Endodermal cell (in vitro differentiated cells): ENCODE data around the gene AKAP7. TPM values are rescaled to one million over a fixed set of nuclear protein-coding genes. Genes with fewer than 3 reads are reported as not detected.
A peak's percentile ranks its signal among the peaks of the same experiment; 100 is the strongest.

Source experiments
- DNase-seq: peaks from one replicate; pipeline ENCODE4 v3.0.0-alpha.2; 2017
- H3K27ac ChIP-seq: 2 replicates; pipeline ENCODE4 v1.5.1; 2013; ENCODE audit warnings: mild to moderate bottlenecking, low read depth, low read length, moderate library complexity
- H3K27me3 ChIP-seq: 2 replicates; pipeline ENCODE4 v1.6.1; 2013; ENCODE audit warnings: mild to moderate bottlenecking, low read length, moderate library complexity; ENCODE audit not compliant: insufficient read depth, control insufficient read depth, poor library complexity, severe bottlenecking
- H3K36me3 ChIP-seq: 2 replicates; pipeline ENCODE4 v1.7.0; 2013; ENCODE audit warnings: mild to moderate bottlenecking, low read length, moderate library complexity; ENCODE audit not compliant: control insufficient read depth, insufficient read depth
- H3K4me1 ChIP-seq: one replicate; pipeline ENCODE4 v1.7.0; 2013; ENCODE audit warnings: low read length; ENCODE audit not compliant: control insufficient read depth, insufficient read depth
- H3K4me3 ChIP-seq: 2 replicates; pipeline ENCODE4 v1.5.1; 2013; ENCODE audit warnings: mild to moderate bottlenecking, low read length, moderate library complexity
- H3K9ac ChIP-seq: 2 replicates; pipeline ENCODE4 v1.6.1; 2013; ENCODE audit warnings: mild to moderate bottlenecking, low read length, moderate library complexity; ENCODE audit not compliant: poor library complexity, severe bottlenecking; ENCODE audit errors: extremely low read depth
- H3K9me3 ChIP-seq: 2 replicates; pipeline ENCODE4 v1.6.1; 2013; ENCODE audit warnings: mild to moderate bottlenecking, low read length, moderate library complexity; ENCODE audit not compliant: control insufficient read depth
- H3K27ac Mint-ChIP-seq: 2 replicates; pipeline ENCODE4 v1.8.0; 2020; ENCODE audit warnings: mixed read lengths
- H3K27me3 Mint-ChIP-seq: 2 replicates; pipeline ENCODE4 v1.8.0; 2021; ENCODE audit warnings: mild to moderate bottlenecking, mixed read lengths; ENCODE audit not compliant: insufficient read depth
- H3K36me3 Mint-ChIP-seq: 2 replicates; pipeline ENCODE4 v1.8.0; 2020; ENCODE audit warnings: low read depth, mixed read lengths
- H3K4me1 Mint-ChIP-seq: 2 replicates; pipeline ENCODE4 v1.8.0; 2020; ENCODE audit warnings: mixed read lengths
- H3K4me3 Mint-ChIP-seq: 2 replicates; pipeline ENCODE4 v1.8.0; 2020; ENCODE audit warnings: mild to moderate bottlenecking, moderate library complexity, mixed read lengths
- H3K9me3 Mint-ChIP-seq: 2 replicates; pipeline ENCODE4 v1.8.0; 2020; ENCODE audit warnings: mild to moderate bottlenecking, mixed read lengths
- CTCF ChIP-seq: fragments of 200-600 bp; sonication (generic); conservative IDR thresholded peaks from 2 replicates; pipeline ENCODE4 v1.5.0; 2021; ENCODE audit warnings: antibody characterized with exemption, mild to moderate bottlenecking
- WGBS, 2 experiments: methylation state at CpG; one replicate each; pipeline versions ENCODE4 v1.1.5 to v1.1.7; 2013; ENCODE audit warnings: missing lambda C conversion rate in 2 of 2, mixed read lengths in 1 of 2; ENCODE audit not compliant: insufficient coverage in 1 of 2, insufficient read length in 1 of 2; 5-methylcytosine and 5-hydroxymethylcytosine counted together
- total RNA-seq, 2 donors: library from RNA; stranded (reverse); fragmentation: NEBNext Ultra II Directional in 1 of 2; extraction: Animal tissue kit (Norgen Biotek cat#: 25700) in 1 of 2; gene quantifications; 2 replicates in 1 of 2; 3 replicates in 1 of 2; pipeline ENCODE4 v1.2.1, GENCODE V29; 2021

AKAP7 gene
- total RNA-seq, 2 donors from 2014 or later, result 6.2 to 6.7 TPM

GRCh38 chr6:131277591-131277990 is 142.3 kb downstream of the AKAP7 start:
- H3K9me3 ChIP-seq, result no peaks in the 10 kb centered on the region
- H3K27me3 Mint-ChIP-seq, result no peaks in the 10 kb centered on the region
- H3K4me3 ChIP-seq, result no peak overlapping the region
- no peak for TF ChIP-seq CTCF
- H3K9me3 Mint-ChIP-seq, result peaks cover 2% of the 10 kb centered on the region
- peaks cover 11% of the 10 kb centered on the region for H3K4me1 Mint-ChIP-seq
- no peaks in the 10 kb centered on the region for H3K36me3 ChIP-seq
- no peak for DNase-seq
- no peak overlapping the region for H3K27ac ChIP-seq
- no peaks in the 10 kb centered on the region for H3K4me1 ChIP-seq
- H3K27ac Mint-ChIP-seq, result no peak overlapping the region
- 100% methylated on average over 1 of the region's 1 CpG for WGBS, 2 experiments
- no peak overlapping the region for H3K9ac ChIP-seq
- H3K27me3 ChIP-seq, result no peaks in the 10 kb centered on the region
- no peak overlapping the region for H3K4me3 Mint-ChIP-seq
- H3K36me3 Mint-ChIP-seq, result peaks cover 2% of the 10 kb centered on the region

GRCh38 chr6:131281471-131282270 is 146.4 kb downstream of the AKAP7 start:
- H3K27ac ChIP-seq, result peak overlapping the region; percentile 78
- TF ChIP-seq CTCF, result no peak
- Mint-ChIP-seq H3K27me3 (no peaks in the 10 kb centered on the region), H3K9me3 (no peaks in the 10 kb centered on the region), H3K4me1 (peaks cover 28% of the 10 kb centered on the region), H3K36me3 (peaks cover 2% of the 10 kb centered on the region), H3K27ac (peak overlapping the region; percentile 91), H3K4me3 (peak overlapping the region; percentile 37)
- no peaks in the 10 kb centered on the region for H3K27me3 ChIP-seq
- H3K9me3 ChIP-seq, result no peaks in the 10 kb centered on the region
- no peak overlapping the region for H3K4me3 ChIP-seq
- no peaks in the 10 kb centered on the region for H3K36me3 ChIP-seq
- peak; percentile 83 for DNase-seq
- WGBS, 2 experiments, result 60 to 65% methylated on average over 15 to 16 of the region's 16 CpGs
- H3K4me1 ChIP-seq, result peaks cover 4% of the 10 kb centered on the region
- H3K9ac ChIP-seq, result no peak overlapping the region

GRCh38 chr6:131282365-131282764 is 147.1 kb downstream of the AKAP7 start:
- Histone ChIP-seq H3K27me3 (no peaks in the 10 kb centered on the region), H3K4me3 (no peak overlapping the region), H3K36me3 (no peaks in the 10 kb centered on the region), H3K9ac (no peak overlapping the region), H3K4me1 (peaks cover 4% of the 10 kb centered on the region), H3K27ac (no peak overlapping the region), H3K9me3 (no peaks in the 10 kb centered on the region)
- no peaks in the 10 kb centered on the region for H3K9me3 Mint-ChIP-seq
- H3K4me1 Mint-ChIP-seq, result peaks cover 28% of the 10 kb centered on the region
- 97 to 98% methylated on average over 5 of the region's 5 CpGs for WGBS, 2 experiments
- H3K4me3 Mint-ChIP-seq, result no peak overlapping the region
- TF ChIP-seq CTCF, result no peak
- no peak for DNase-seq
- H3K27me3 Mint-ChIP-seq, result no peaks in the 10 kb centered on the region
- peaks cover 2% of the 10 kb centered on the region for H3K36me3 Mint-ChIP-seq
- no peak overlapping the region for H3K27ac Mint-ChIP-seq
